ENCODE measurements around the gene CXorf66. TPM values are rescaled to one million over a fixed set of nuclear protein-coding genes. Genes with fewer than 3 reads are reported as not detected.
A peak's percentile ranks its signal among the peaks of the same experiment; 100 is the strongest.

Gene CXorf66
- total and polyA plus RNA-seq, 9 of the 15 experiments (the other 6 are each of a cell fraction or from before 2014, with no cell fraction given) = not detected

DNA sequence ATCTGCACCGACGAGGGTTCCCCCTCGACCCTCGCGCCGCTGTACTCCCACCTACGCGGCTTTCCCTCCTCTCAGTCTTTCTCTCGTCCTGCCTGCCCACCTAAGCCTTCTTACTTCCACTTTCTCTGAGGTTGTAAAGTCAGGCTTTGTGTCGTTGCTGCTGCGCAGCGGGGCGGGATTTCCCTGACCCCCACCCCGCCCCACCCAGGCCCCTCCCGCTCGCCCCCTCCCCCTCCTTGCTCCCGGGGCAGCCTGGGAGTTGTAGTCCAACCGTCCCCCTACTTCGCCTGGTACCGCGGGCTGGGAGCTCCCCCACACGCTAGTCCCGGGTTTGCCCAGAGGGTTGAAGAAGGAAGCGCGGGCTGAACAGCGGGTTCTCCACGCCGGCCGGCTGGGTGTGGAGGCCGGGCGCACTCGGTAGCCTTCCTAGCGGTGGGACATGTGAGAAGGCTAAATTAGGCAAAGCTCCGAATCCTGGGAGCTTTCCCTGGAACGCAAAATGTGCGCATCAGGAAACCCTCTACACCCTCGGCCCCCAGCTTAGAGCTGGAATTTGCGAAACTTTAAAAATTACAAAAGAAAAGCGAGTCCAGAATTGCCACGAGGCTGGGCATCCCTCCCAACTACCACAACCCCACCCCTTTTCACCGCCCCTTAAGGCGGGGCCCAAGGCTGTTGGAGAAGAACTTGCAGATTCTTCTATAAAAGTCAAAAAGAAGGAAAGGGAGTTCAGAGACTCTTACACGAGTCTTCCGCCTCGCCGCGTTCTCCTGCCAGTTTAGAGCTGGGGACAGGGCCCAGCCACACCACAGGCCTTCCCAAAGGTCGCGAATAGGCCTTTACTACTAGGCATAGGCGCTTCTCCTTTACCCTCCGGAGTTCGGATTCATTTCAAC lies 32.2 kb downstream of the CXorf66 start, which contains the start of gene ATP11C (continued):
- TF ChIP-seq, protein P1, sequence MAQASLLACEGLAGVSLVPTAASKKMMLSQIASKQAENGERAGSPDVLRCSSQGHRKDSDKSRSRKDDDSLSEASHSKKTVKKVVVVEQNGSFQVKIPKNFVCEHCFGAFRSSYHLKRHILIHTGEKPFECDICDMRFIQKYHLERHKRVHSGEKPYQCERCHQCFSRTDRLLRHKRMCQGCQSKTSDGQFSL (CRISPR knock-in tag; IDR thresholded peaks at IDR 0.05) = peak; percentile 86; the same call in 1 of the 2 replicates
- TF ChIP-seq, protein P1 (tag; IDR thresholded peaks at IDR 0.05) = peak in 1 of 2 experiments; percentile 67; a peak in 2 of 4 replicates
- TF ChIP-seq, protein P2, sequence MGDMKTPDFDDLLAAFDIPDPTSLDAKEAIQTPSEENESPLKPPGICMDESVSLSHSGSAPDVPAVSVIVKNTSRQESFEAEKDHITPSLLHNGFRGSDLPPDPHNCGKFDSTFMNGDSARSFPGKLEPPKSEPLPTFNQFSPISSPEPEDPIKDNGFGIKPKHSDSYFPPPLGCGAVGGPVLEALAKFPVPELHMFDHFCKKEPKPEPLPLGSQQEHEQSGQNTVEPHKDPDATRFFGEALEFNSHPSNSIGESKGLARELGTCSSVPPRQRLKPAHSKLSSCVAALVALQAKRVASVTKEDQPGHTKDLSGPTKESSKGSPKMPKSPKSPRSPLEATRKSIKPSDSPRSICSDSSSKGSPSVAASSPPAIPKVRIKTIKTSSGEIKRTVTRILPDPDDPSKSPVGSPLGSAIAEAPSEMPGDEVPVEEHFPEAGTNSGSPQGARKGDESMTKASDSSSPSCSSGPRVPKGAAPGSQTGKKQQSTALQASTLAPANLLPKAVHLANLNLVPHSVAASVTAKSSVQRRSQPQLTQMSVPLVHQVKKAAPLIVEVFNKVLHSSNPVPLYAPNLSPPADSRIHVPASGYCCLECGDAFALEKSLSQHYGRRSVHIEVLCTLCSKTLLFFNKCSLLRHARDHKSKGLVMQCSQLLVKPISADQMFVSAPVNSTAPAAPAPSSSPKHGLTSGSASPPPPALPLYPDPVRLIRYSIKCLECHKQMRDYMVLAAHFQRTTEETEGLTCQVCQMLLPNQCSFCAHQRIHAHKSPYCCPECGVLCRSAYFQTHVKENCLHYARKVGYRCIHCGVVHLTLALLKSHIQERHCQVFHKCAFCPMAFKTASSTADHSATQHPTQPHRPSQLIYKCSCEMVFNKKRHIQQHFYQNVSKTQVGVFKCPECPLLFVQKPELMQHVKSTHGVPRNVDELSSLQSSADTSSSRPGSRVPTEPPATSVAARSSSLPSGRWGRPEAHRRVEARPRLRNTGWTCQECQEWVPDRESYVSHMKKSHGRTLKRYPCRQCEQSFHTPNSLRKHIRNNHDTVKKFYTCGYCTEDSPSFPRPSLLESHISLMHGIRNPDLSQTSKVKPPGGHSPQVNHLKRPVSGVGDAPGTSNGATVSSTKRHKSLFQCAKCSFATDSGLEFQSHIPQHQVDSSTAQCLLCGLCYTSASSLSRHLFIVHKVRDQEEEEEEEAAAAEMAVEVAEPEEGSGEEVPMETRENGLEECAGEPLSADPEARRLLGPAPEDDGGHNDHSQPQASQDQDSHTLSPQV (IDR thresholded peaks at IDR 0.05) = no peak
- TF ChIP-seq ARNT (IDR thresholded peaks at IDR 0.05) (no peak), MBD2 (IDR thresholded peaks at IDR 0.05; ENCODE audit: borderline replicate concordance, low read depth) (peak; percentile 53; the same call in 1 of the 2 replicates), TAF1 (IDR thresholded peaks at IDR 0.05; ENCODE audit: control insufficient read depth, extremely low read depth, insufficient read depth, low read length, severe bottlenecking) (peak; percentile 73), NELFE (IDR thresholded peaks at IDR 0.05; ENCODE audit: insufficient read depth, insufficient read length) (no peak), RFX1 (IDR thresholded peaks at IDR 0.05) (no peak), FOSL1 (tag; conservative IDR thresholded peaks at IDR 0.05) (no peak), FOXK2 (conservative IDR thresholded peaks at IDR 0.05 in 1 of 2, IDR thresholded peaks at IDR 0.05 in 1 of 2; ENCODE audit: low read depth in 2 of 2) (no peak), ZNF699 (CRISPR knock-in tag; IDR thresholded peaks at IDR 0.05; ENCODE audit: insufficient replicate concordance) (no peak), ZNF445 (CRISPR knock-in tag; IDR thresholded peaks at IDR 0.05; ENCODE audit: low read depth) (no peak), NCOA6 (IDR thresholded peaks at IDR 0.05) (no peak), ZNF143 (CRISPR knock-in tag; IDR thresholded peaks at IDR 0.05) (peak; percentile 81), PML (IDR thresholded peaks at IDR 0.05; ENCODE audit: low read length) (peak; percentile 32; the same call in 1 of the 2 replicates), CAMTA2 (CRISPR knock-in tag; conservative IDR thresholded peaks at IDR 0.05) (no peak), MAFG (tag; conservative IDR thresholded peaks at IDR 0.05) (no peak)
- TF ChIP-seq, protein P3, sequence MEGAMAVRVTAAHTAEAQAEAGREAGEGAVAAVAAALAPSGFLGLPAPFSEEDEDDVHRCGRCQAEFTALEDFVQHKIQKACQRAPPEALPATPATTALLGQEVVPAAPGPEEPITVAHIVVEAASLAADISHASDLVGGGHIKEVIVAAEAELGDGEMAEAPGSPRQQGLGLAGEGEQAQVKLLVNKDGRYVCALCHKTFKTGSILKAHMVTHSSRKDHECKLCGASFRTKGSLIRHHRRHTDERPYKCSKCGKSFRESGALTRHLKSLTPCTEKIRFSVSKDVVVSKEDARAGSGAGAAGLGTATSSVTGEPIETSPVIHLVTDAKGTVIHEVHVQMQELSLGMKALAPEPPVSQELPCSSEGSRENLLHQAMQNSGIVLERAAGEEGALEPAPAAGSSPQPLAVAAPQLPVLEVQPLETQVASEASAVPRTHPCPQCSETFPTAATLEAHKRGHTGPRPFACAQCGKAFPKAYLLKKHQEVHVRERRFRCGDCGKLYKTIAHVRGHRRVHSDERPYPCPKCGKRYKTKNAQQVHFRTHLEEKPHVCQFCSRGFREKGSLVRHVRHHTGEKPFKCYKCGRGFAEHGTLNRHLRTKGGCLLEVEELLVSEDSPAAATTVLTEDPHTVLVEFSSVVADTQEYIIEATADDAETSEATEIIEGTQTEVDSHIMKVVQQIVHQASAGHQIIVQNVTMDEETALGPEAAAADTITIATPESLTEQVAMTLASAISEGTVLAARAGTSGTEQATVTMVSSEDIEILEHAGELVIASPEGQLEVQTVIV (CRISPR knock-in tag; IDR thresholded peaks at IDR 0.05; ENCODE audit: borderline replicate concordance) = no peak
- TF ChIP-seq, protein P4, sequence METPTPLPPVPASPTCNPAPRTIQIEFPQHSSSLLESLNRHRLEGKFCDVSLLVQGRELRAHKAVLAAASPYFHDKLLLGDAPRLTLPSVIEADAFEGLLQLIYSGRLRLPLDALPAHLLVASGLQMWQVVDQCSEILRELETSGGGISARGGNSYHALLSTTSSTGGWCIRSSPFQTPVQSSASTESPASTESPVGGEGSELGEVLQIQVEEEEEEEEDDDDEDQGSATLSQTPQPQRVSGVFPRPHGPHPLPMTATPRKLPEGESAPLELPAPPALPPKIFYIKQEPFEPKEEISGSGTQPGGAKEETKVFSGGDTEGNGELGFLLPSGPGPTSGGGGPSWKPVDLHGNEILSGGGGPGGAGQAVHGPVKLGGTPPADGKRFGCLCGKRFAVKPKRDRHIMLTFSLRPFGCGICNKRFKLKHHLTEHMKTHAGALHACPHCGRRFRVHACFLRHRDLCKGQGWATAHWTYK (CRISPR knock-in tag; IDR thresholded peaks at IDR 0.05) = no peak

All from K562 (cell line).